8988T (cell line): Measurements from ENCODE around the gene CUL4A.
"Not testable (repeated sequence)": the region's sequence is repeated elsewhere in the genome, so short reads cannot be mapped to it uniquely, and the experiment has no call there.

Experiments used
- DNase-seq: peaks from one replicate; pipeline ENCODE4 v3.0.0; 2011

CUL4A gene

GRCh38 chr13:113293686-113294085 lies 84.3 kb downstream of the CUL4A start:
- no peak for DNase-seq

GRCh38 chr13:113295776-113296175 lies 86.4 kb downstream of the CUL4A start:
- DNase-seq: no peak

GRCh38 chr13:113296823-113297369 lies 87.5 kb downstream of the CUL4A start, which contains the start of gene LAMP1:
LAMP1 (plus strand) TSS chr13:113297239; CDS start chr13:113297435, 196 bp downstream.
- peak; percentile 99 for DNase-seq

DNA sequence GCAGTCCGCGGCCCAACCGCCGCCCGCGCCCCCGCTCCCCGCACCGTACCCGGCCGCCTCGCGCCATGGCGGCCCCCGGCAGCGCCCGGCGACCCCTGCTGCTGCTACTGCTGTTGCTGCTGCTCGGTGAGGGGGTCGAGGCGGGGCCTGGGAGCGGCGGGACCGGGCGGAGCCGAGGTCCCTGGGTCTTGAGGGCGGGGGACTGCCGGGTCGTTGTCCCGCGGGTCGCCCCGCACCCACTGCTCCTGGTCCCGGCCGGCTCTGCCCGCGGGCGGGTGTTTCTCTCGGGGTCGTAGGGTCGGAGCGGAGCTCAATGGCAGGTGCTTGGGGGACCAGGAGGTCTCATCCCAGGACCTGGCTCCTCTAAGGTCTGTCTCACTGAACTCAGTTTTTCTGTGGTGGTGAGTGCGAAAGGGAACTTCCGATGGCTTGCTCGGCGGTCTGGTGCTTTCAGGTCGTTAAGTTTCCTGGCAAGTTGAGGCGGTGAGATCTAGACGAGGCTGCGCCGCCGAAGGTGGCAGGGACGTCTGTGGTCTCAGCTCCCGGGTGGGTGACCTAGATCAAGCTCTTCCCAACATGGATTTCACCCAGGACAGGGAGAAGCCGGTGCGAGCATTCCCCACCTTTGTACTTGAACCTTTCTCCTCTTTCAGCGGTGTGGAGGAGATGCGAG lies 88.1 kb downstream of the CUL4A start:
- DNase-seq: no peak

DNA sequence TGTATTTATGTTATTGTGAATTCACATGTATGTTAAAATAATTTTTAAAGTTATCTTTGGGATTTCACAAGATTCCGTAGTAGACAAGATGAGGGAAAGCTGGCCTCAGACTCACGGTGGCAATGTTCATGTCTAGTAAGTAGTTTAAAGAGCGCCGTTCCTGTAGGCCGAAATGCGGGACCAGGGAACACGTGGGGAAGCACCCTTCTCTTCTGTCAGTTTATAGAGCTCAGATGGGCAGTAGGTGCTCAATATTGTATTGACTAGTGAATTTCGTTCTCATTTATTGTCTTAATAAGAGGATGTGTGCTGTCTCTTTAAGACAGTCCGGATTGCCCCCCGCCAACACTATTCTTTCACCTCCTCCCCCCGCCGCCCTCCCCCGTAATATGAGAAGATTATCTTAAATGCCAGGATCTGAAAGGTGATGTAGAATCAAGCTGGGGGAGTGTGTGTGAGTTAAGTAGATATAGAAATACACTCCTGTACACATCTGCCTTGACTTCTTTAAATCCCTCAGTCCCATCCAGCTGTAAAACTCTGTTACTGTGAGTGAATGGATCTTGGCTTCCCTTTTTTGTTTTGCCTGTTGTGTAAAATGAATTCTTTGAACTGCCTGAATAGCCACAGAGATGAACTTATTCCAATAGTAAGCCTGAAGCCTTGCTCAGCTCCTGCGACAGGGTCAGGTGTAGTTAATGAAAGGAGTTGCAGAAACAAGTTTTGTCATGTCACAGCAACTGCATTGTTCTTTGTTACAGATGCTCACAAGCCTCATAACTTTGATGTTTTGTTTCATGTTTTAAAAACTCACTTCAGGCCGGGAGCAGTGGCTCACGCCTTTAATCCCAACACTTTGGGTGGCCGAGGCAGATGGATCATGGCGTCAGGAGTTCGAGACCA lies 88.9 kb downstream of the CUL4A start:
- DNase-seq: no peak

GRCh38 chr13:113299951-113300350 lies 90.5 kb downstream of the CUL4A start:
- no peak for DNase-seq

DNA sequence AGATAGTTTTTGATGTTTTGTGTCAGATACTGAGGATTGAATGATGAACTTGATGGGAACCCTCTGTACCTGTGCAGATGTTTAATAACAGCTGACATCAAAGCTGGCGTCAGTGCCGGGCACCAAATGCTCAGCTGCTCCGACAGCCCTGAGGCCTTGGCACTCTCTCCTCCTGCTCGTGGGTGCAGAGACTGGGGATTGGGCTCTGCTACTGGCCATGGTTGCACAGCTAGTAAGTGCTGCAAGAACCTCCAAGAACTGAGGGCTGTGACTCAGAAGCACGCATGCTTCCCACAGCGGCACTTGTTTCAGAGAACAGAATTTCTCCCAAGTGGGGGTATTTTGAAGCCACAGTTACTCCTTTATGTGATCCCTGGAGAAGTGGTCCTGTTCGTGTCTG lies 93.6 kb downstream of the CUL4A start:
- DNase-seq: no peak

- no peak for DNase-seq
Observed at GRCh38 chr13:113304121-113304520, 94.7 kb downstream of the CUL4A start.

DNA sequence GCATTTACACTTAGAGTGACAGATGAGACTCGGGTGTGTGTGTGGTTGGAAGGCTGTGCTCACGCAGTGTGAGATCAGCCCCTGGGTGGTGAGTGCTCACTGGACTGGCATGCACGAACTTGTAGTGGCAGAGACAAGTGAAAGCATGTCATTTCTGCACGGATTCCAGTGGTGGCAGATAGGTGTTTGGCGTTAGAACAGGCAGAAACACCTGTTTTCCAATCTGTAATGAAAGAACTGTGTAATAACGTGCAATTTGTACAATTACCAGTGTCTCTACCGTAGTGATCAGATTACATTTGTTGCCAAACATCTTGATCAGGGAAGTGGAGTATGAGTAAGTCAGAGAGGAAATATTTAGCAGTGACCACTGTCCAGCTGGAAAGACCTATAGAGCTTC lies 95.8 kb downstream of the CUL4A start:
- no peak for DNase-seq

- DNase-seq: no peak
Observed at GRCh38 chr13:113307491-113307890, 98.1 kb downstream of the CUL4A start.

- no peak for DNase-seq
Observed at GRCh38 chr13:113309473-113309872, 100.1 kb downstream of the CUL4A start.

GRCh38 chr13:113314112-113314511 lies 104.7 kb downstream of the CUL4A start:
- DNase-seq: not testable (repeated sequence)

GRCh38 chr13:113314895-113315470 lies 105.6 kb downstream of the CUL4A start:
- DNase-seq: not testable (repeated sequence)

GRCh38 chr13:113315992-113316391 lies 106.6 kb downstream of the CUL4A start:
- DNase-seq: no peak
